ENCODE results near the gene ANKRD11.
"Not testable (repeated sequence)": the region's sequence is repeated elsewhere in the genome, so short reads cannot be mapped to it uniquely, and the experiment has no call there.

The ANKRD11 gene

GRCh38 chr16:89385712-89386111 lies 104.6 kb downstream of the ANKRD11 start:
- TF ChIP-seq CTCF (conservative IDR thresholded peaks at IDR 0.05; ENCODE audit: low read length) = no peak
- no peak for DNase-seq (ENCODE audit: low read depth)
- no peak overlapping the region for H3K4me3 ChIP-seq (ENCODE audit: low read length)

- no peak for DNase-seq (ENCODE audit: low read depth)
- no peak for TF ChIP-seq CTCF (conservative IDR thresholded peaks at IDR 0.05; ENCODE audit: low read length)
- H3K4me3 ChIP-seq (ENCODE audit: low read length) = no peak overlapping the region
Observed at GRCh38 chr16:89384282-89384681, 106.1 kb downstream of the ANKRD11 start.

- no peak overlapping the region for H3K4me3 ChIP-seq (ENCODE audit: low read length)
- DNase-seq (ENCODE audit: low read depth) = no peak
- no peak for TF ChIP-seq CTCF (conservative IDR thresholded peaks at IDR 0.05; ENCODE audit: low read length)
Observed at GRCh38 chr16:89383095-89384003, 107.0 kb downstream of the ANKRD11 start.

- DNase-seq (ENCODE audit: low read depth); H3K4me3 ChIP-seq (ENCODE audit: low read length): not testable (repeated sequence)
Observed at GRCh38 chr16:89382555-89382954, 107.8 kb downstream of the ANKRD11 start.

GRCh38 chr16:89381788-89382187 lies 108.6 kb downstream of the ANKRD11 start:
- DNase-seq (ENCODE audit: low read depth) = no peak
- no peak overlapping the region for H3K4me3 ChIP-seq (ENCODE audit: low read length)
- no peak for TF ChIP-seq CTCF (conservative IDR thresholded peaks at IDR 0.05; ENCODE audit: low read length)

- no peak overlapping the region for H3K4me3 ChIP-seq (ENCODE audit: low read length)
- TF ChIP-seq CTCF (conservative IDR thresholded peaks at IDR 0.05; ENCODE audit: low read length) = no peak
- DNase-seq (ENCODE audit: low read depth) = no peak
Observed at GRCh38 chr16:89380681-89381080, 109.7 kb downstream of the ANKRD11 start.

- no peak overlapping the region for H3K4me3 ChIP-seq (ENCODE audit: low read length)
- DNase-seq (ENCODE audit: low read depth) = no peak
- no peak for TF ChIP-seq CTCF (conservative IDR thresholded peaks at IDR 0.05; ENCODE audit: low read length)
Observed at GRCh38 chr16:89378947-89379771, 111.2 kb downstream of the ANKRD11 start.
